Measurements from ENCODE around the gene RRM2.

Gene RRM2

GRCh38 chr2:10151462-10151861 lies 28.9 kb downstream of the RRM2 start:
- TF ChIP-seq FOXM1 (IDR thresholded peaks at IDR 0.05; ENCODE audit: borderline replicate concordance) = no peak
- TF ChIP-seq SUZ12 (IDR thresholded peaks at IDR 0.05) = no peak
- no peak for TF ChIP-seq LEF1 (IDR thresholded peaks at IDR 0.05; ENCODE audit: borderline replicate concordance)
- no peak for TF ChIP-seq HDGF (IDR thresholded peaks at IDR 0.05; ENCODE audit: borderline replicate concordance)
- no peak for TF ChIP-seq FOXA1 (IDR thresholded peaks at IDR 0.05)
- TF ChIP-seq PKNOX1 (IDR thresholded peaks at IDR 0.05) = no peak
- no peak for TF ChIP-seq ZNF384 (IDR thresholded peaks at IDR 0.05)
- no peak for TF ChIP-seq L3MBTL2 (conservative IDR thresholded peaks at IDR 0.05)
- no peak for TF ChIP-seq NFRKB (IDR thresholded peaks at IDR 0.05)
- no peak for TF ChIP-seq ARNT (IDR thresholded peaks at IDR 0.05)
- no peak for TF ChIP-seq FOXK2 (IDR thresholded peaks at IDR 0.05)
- TF ChIP-seq TARDBP (IDR thresholded peaks at IDR 0.05) = no peak
- TF ChIP-seq CTBP1 (IDR thresholded peaks at IDR 0.05; ENCODE audit: borderline replicate concordance) = no peak
- TF ChIP-seq BHLHE40 (IDR thresholded peaks at IDR 0.05; ENCODE audit: borderline replicate concordance) = no peak
- TF ChIP-seq ELF4 (IDR thresholded peaks at IDR 0.05) = no peak
- no peak for TF ChIP-seq SP1 (IDR thresholded peaks at IDR 0.05)
- POLR2A ChIA-PET = no interaction called here
- DNase-seq (ENCODE audit: extremely low spot score) = no peak
- CTCF ChIA-PET = interaction anchor here (0.7 kb wide), 1 partner anchor 684 kb away, joined by 3 read pairs; no protein-coding TSS in a partner anchor

- DNase-seq (ENCODE audit: extremely low spot score) = no peak
- POLR2A ChIA-PET = no interaction called here
- CTCF ChIA-PET = no interaction called here
These were observed 34.8 kb downstream of the RRM2 start for GRCh38 chr2:10157293-10157692.

GRCh38 chr2:10158681-10159080 lies 36.1 kb downstream of the RRM2 start:
- TF ChIP-seq PKNOX1 (IDR thresholded peaks at IDR 0.05) = no peak
- TF ChIP-seq SP1 (IDR thresholded peaks at IDR 0.05) = no peak
- TF ChIP-seq TARDBP (IDR thresholded peaks at IDR 0.05) = no peak
- no peak for TF ChIP-seq LEF1 (IDR thresholded peaks at IDR 0.05; ENCODE audit: borderline replicate concordance)
- no peak for TF ChIP-seq HDGF (IDR thresholded peaks at IDR 0.05; ENCODE audit: borderline replicate concordance)
- no peak for TF ChIP-seq L3MBTL2 (conservative IDR thresholded peaks at IDR 0.05)
- TF ChIP-seq ELF4 (IDR thresholded peaks at IDR 0.05) = no peak
- TF ChIP-seq NFRKB (IDR thresholded peaks at IDR 0.05) = no peak
- no peak for TF ChIP-seq FOXM1 (IDR thresholded peaks at IDR 0.05; ENCODE audit: borderline replicate concordance)
- TF ChIP-seq BHLHE40 (IDR thresholded peaks at IDR 0.05; ENCODE audit: borderline replicate concordance) = no peak
- TF ChIP-seq FOXA1 (IDR thresholded peaks at IDR 0.05) = no peak
- no peak for TF ChIP-seq ARNT (IDR thresholded peaks at IDR 0.05)
- no peak for TF ChIP-seq CTBP1 (IDR thresholded peaks at IDR 0.05; ENCODE audit: borderline replicate concordance)
- no peak for DNase-seq (ENCODE audit: extremely low spot score)
- ChIA-PET CTCF (no interaction called here), POLR2A (no interaction called here)

More at GRCh38 chr2:10157293-10157692, 34.8 kb downstream of the RRM2 start:
- no peak for TF ChIP-seq ZNF384 (IDR thresholded peaks at IDR 0.05)
- no peak for TF ChIP-seq CTBP1 (IDR thresholded peaks at IDR 0.05; ENCODE audit: borderline replicate concordance)
- TF ChIP-seq NFRKB (IDR thresholded peaks at IDR 0.05) = no peak
- no peak for TF ChIP-seq LEF1 (IDR thresholded peaks at IDR 0.05; ENCODE audit: borderline replicate concordance)
- no peak for TF ChIP-seq HDGF (IDR thresholded peaks at IDR 0.05; ENCODE audit: borderline replicate concordance)
- TF ChIP-seq PKNOX1 (IDR thresholded peaks at IDR 0.05) = no peak
- no peak for TF ChIP-seq ELF4 (IDR thresholded peaks at IDR 0.05)
- no peak for TF ChIP-seq TARDBP (IDR thresholded peaks at IDR 0.05)
- TF ChIP-seq SUZ12 (IDR thresholded peaks at IDR 0.05) = no peak
- no peak for TF ChIP-seq BHLHE40 (IDR thresholded peaks at IDR 0.05; ENCODE audit: borderline replicate concordance)

- CTCF ChIA-PET = no interaction called here
- TF ChIP-seq ARNT (IDR thresholded peaks at IDR 0.05) = no peak
- no peak for TF ChIP-seq FOXK2 (IDR thresholded peaks at IDR 0.05)
- no peak for DNase-seq (ENCODE audit: extremely low spot score)
- POLR2A ChIA-PET = no interaction called here
These were observed 36.5 kb downstream of the RRM2 start for GRCh38 chr2:10159086-10159485.

GRCh38 chr2:10159581-10160131 lies 37.1 kb downstream of the RRM2 start:
- CTCF ChIA-PET = no interaction called here

More at GRCh38 chr2:10159581-10160131, 37.1 kb downstream of the RRM2 start:
- POLR2A ChIA-PET = no interaction called here
- DNase-seq (ENCODE audit: extremely low spot score) = no peak
- TF ChIP-seq NFRKB (IDR thresholded peaks at IDR 0.05) (no peak), HDGF (IDR thresholded peaks at IDR 0.05; ENCODE audit: borderline replicate concordance) (no peak), SP1 (IDR thresholded peaks at IDR 0.05) (no peak), LEF1 (IDR thresholded peaks at IDR 0.05; ENCODE audit: borderline replicate concordance) (no peak), ZNF384 (IDR thresholded peaks at IDR 0.05) (no peak), ARNT (IDR thresholded peaks at IDR 0.05) (no peak), BHLHE40 (IDR thresholded peaks at IDR 0.05; ENCODE audit: borderline replicate concordance) (no peak), L3MBTL2 (conservative IDR thresholded peaks at IDR 0.05) (no peak), SUZ12 (IDR thresholded peaks at IDR 0.05) (no peak), PKNOX1 (IDR thresholded peaks at IDR 0.05) (no peak), FOXK2 (IDR thresholded peaks at IDR 0.05) (no peak), ELF4 (IDR thresholded peaks at IDR 0.05) (no peak), CTBP1 (IDR thresholded peaks at IDR 0.05; ENCODE audit: borderline replicate concordance) (no peak), TARDBP (IDR thresholded peaks at IDR 0.05) (no peak), FOXM1 (IDR thresholded peaks at IDR 0.05; ENCODE audit: borderline replicate concordance) (no peak), FOXA1 (IDR thresholded peaks at IDR 0.05) (no peak)

All from HEK293T (cell line).